ENCODE data around the gene UNC50. TPM values are rescaled to one million over a fixed set of nuclear protein-coding genes. Genes with fewer than 3 reads are reported as not detected.

Gene UNC50
- total RNA-seq, 1 donor from 2014 or later, result 45.7 TPM

DNA sequence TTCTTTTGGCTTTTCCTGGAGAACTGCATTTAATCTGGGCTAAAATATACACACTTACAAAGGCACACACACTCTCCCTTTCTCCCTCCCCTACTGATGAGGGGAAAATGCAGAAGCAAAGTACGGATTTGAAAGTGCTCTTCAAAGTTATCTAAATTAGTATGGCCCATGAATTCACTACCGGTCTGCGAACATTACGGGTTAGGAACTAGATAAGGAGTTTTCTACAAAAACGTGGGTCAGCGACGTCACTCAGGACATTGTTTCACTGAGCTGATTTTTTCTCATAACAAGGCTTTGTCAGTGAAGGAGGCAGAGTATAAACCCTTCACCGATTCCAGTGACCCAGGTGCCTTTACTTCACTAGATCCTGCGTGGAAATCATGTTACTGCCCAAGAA, 47.4 kb upstream of the UNC50 start:
- Mint-ChIP-seq H3K27ac (ENCODE audit: unreplicated experiment) (no peak overlapping the region), H3K36me3 (ENCODE audit: unreplicated experiment) (peaks cover 15% of the 10 kb centered on the region), H3K4me3 (ENCODE audit: unreplicated experiment) (no peak overlapping the region)

DNA sequence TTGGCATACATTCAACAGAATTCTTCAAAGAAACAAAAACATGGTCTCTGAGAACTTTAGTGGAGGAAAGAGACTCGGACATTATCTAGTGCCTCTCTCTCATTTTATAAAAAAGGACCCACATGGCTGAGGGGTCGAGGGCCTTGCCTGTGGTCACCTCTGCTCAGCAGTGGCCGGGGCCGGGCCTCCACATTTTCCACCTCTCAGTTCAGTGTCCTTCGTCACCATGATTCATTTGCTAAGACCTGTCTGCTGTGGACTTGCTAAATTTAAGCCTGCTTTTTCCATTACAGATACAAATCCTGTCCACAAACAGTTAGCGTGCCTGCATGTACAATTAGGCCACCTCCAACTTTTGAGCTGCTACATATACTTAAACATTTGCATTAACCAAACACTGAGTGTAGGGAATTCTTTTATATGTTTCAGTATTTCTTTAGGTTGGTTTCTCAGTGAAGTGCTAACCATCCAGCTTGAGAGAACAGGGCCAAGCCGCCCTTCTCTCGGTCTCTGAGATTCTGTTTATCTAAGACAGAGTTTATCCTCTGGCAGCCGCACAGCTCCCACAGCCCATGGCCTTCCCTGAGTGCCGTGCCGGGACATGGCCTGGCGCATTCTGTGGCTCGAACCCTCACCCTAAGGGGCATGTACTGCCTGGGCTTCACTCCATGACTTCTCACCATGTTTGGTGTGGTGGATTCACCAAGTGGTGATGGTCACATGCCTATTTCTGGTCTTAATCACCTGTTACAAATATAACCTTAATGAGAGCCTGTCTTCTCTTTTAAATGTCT, 46.3 kb upstream of the UNC50 start:
- Mint-ChIP-seq H3K27ac (ENCODE audit: unreplicated experiment) (no peak overlapping the region), H3K36me3 (ENCODE audit: unreplicated experiment) (peaks cover 22% of the 10 kb centered on the region)
- TF ChIP-seq CTCF (IDR thresholded peaks at IDR 0.05), result no peak

More for the DNA sequence above, 47.4 kb upstream of the UNC50 start:
- no peak for DNase-seq (ENCODE audit: extremely low spot score, unreplicated experiment)
- H3K9me3 Mint-ChIP-seq (ENCODE audit: unreplicated experiment), result no peaks in the 10 kb centered on the region
- no peaks in the 10 kb centered on the region for H3K27me3 Mint-ChIP-seq (ENCODE audit: unreplicated experiment)
- no peak for TF ChIP-seq CTCF (IDR thresholded peaks at IDR 0.05)
- H3K4me1 Mint-ChIP-seq (ENCODE audit: unreplicated experiment), result no peaks in the 10 kb centered on the region

DNA sequence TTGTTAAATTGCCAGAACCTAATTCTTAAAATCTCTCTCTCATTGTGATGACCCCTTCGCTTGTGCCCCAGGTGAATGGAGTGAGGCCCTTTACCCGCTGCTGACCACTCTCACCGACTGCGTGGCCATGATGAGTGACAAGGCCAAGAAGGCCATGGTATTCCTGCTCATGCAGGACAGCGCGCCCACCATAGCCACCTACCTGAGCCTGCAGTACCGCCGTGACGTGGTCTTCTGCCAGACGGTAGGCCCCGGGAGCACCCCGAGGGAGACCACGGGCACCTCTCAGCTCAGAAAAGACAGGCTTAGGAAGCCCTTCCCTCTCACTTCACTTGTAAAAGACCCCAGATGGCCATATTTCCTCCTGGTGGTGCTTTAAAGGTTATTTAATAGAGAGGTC, 45.0 kb upstream of the UNC50 start:
- Mint-ChIP-seq H3K27ac (ENCODE audit: unreplicated experiment) (no peak overlapping the region), H3K9me3 (ENCODE audit: unreplicated experiment) (no peaks in the 10 kb centered on the region), H3K36me3 (ENCODE audit: unreplicated experiment) (peaks cover 25% of the 10 kb centered on the region), H3K27me3 (ENCODE audit: unreplicated experiment) (no peaks in the 10 kb centered on the region), H3K4me3 (ENCODE audit: unreplicated experiment) (no peak overlapping the region), H3K4me1 (ENCODE audit: unreplicated experiment) (no peaks in the 10 kb centered on the region)
- DNase-seq (ENCODE audit: extremely low spot score, unreplicated experiment), result no peak
- no peak for TF ChIP-seq CTCF (IDR thresholded peaks at IDR 0.05)

More for the DNA sequence above, 46.3 kb upstream of the UNC50 start:
- Mint-ChIP-seq H3K4me3 (ENCODE audit: unreplicated experiment) (no peak overlapping the region), H3K4me1 (ENCODE audit: unreplicated experiment) (no peaks in the 10 kb centered on the region), H3K9me3 (ENCODE audit: unreplicated experiment) (no peaks in the 10 kb centered on the region), H3K27me3 (ENCODE audit: unreplicated experiment) (no peaks in the 10 kb centered on the region)
- no peak for DNase-seq (ENCODE audit: extremely low spot score, unreplicated experiment)

- DNase-seq (ENCODE audit: extremely low spot score, unreplicated experiment), result no peak
- Mint-ChIP-seq H3K27me3 (ENCODE audit: unreplicated experiment) (no peaks in the 10 kb centered on the region), H3K36me3 (ENCODE audit: unreplicated experiment) (peaks cover 17% of the 10 kb centered on the region), H3K27ac (ENCODE audit: unreplicated experiment) (no peak overlapping the region), H3K4me1 (ENCODE audit: unreplicated experiment) (no peaks in the 10 kb centered on the region), H3K4me3 (ENCODE audit: unreplicated experiment) (no peak overlapping the region), H3K9me3 (ENCODE audit: unreplicated experiment) (no peaks in the 10 kb centered on the region)
- TF ChIP-seq CTCF (IDR thresholded peaks at IDR 0.05), result no peak
Observed at GRCh38 chr2:98564541-98565132, 43.8 kb upstream of the UNC50 start.

DNA sequence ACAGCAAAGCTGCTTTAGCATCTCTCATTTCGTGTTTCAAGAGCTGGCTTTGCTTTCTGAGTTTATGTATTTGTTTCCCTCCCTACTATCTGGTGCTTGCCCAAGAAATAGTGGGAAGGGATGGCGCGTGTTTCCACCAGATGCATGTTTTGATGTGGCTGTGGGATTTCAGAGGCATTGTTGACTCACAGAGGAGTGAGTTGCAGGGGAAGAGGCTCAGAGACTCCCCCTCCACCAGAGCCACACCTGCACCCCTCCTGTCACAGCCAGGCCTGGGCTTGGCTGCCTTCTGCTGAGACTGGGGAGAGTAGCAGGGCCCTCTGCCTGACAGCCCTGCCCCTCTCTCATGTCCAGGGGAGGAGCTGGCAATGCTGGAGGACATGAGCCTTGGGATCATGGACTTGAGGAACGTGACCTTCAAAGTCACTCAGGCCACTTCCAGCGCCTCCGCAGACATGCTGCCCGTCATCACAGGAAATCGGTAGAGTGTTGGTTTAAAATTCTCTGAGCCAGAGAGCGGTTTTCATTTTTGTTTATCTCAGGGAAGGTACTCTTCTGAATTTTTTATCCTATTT, 43.0 kb upstream of the UNC50 start:
- Mint-ChIP-seq H3K27ac (ENCODE audit: unreplicated experiment) (no peak overlapping the region), H3K4me3 (ENCODE audit: unreplicated experiment) (no peak overlapping the region), H3K36me3 (ENCODE audit: unreplicated experiment) (peaks cover 21% of the 10 kb centered on the region), H3K9me3 (ENCODE audit: unreplicated experiment) (no peaks in the 10 kb centered on the region), H3K27me3 (ENCODE audit: unreplicated experiment) (no peaks in the 10 kb centered on the region), H3K4me1 (ENCODE audit: unreplicated experiment) (no peaks in the 10 kb centered on the region)
- TF ChIP-seq CTCF (IDR thresholded peaks at IDR 0.05), result no peak
- DNase-seq (ENCODE audit: extremely low spot score, unreplicated experiment), result no peak

All from osteocyte (in vitro differentiated cells).